Fibroblast of villous mesenchyme (primary cell): ENCODE data around the gene FUOM. TPM values are rescaled to one million over a fixed set of nuclear protein-coding genes. Genes with fewer than 3 reads are reported as not detected.
"Not testable (repeated sequence)": the region's sequence is repeated elsewhere in the genome, so short reads cannot be mapped to it uniquely, and the experiment has no call there.

Source experiments
- DNase-seq: peaks from one replicate; pipeline ENCODE4 v3.0.0-alpha.2; 2010; ENCODE audit warnings: low read depth
- H3K4me3 ChIP-seq: 2 replicates; pipeline ENCODE4 v1.5.1; 2011; ENCODE audit warnings: low read depth, mild to moderate bottlenecking, low read length
- total RNA-seq: library from RNA; depleted of rRNA; stranded (reverse); fragments of >200 nt; gene quantifications from 2 replicates; pipeline ENCODE4 v1.2.3, GENCODE V29; 2012
- TF ChIP-seq, protein P1 (sequence below): IDR thresholded peaks from 2 replicates; pipeline ENCODE4 v1.5.1; 2012; ENCODE audit warnings: low read depth, mild to moderate bottlenecking, low read length; ENCODE audit not compliant: insufficient read depth

Gene FUOM
- total RNA-seq, 1 donor: 7.3 TPM

DNA sequence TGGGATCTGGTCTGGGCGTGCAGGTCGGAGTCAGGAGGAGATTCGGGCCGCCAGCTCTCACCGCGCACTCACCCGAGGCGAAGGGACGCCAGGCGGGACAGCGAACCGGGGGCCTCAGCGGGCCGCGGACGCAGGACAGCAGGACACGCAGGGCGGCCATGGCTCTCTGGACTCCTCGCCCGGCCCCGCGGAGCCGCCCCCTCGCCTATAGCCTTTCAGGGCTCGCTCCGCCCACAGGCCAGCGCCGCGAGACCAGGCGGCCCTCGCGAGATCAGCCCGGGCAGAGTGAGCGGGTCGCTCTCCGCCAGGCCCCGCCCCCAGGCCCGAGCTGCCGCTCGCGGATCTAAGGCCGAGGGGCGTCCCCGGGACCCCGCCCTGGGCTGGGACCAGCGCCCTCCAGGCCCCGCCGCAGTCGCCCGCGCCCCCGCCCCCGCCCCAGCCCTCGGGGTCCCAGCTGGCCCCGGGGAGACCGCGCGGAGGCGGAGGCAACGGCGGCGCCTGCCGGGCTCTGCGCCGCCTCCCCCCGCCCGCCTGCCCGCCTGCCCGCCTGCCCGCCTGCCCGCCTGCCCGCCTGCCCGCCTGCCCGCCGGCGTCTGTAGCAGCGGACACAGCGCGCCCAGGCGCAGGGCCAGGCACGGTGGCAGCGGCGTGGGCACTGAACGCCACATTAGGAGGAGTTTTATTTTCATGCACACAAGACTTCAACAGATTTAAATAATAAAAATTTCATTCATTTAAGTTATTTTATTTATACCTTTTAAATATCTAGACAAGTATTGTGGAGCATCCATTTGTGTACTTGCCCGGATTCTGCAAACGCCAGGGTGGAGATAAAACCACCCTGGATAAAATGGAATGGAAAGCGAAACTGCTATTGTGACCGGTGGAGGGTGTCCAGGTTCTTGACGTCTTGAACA lies 15.6 kb upstream of the FUOM start, which contains the start of gene ECHS1:
Gene ECHS1 (minus strand): TSS at position 181 of the 917 bp plus-strand sequence. CDS start 21 bp downstream, at position 160.
- H3K4me3 ChIP-seq: peak within 1 kb of the TSS; percentile 83
- peak; percentile 91 for DNase-seq
- TF ChIP-seq, protein P1, sequence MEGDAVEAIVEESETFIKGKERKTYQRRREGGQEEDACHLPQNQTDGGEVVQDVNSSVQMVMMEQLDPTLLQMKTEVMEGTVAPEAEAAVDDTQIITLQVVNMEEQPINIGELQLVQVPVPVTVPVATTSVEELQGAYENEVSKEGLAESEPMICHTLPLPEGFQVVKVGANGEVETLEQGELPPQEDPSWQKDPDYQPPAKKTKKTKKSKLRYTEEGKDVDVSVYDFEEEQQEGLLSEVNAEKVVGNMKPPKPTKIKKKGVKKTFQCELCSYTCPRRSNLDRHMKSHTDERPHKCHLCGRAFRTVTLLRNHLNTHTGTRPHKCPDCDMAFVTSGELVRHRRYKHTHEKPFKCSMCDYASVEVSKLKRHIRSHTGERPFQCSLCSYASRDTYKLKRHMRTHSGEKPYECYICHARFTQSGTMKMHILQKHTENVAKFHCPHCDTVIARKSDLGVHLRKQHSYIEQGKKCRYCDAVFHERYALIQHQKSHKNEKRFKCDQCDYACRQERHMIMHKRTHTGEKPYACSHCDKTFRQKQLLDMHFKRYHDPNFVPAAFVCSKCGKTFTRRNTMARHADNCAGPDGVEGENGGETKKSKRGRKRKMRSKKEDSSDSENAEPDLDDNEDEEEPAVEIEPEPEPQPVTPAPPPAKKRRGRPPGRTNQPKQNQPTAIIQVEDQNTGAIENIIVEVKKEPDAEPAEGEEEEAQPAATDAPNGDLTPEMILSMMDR: no peak

DNA sequence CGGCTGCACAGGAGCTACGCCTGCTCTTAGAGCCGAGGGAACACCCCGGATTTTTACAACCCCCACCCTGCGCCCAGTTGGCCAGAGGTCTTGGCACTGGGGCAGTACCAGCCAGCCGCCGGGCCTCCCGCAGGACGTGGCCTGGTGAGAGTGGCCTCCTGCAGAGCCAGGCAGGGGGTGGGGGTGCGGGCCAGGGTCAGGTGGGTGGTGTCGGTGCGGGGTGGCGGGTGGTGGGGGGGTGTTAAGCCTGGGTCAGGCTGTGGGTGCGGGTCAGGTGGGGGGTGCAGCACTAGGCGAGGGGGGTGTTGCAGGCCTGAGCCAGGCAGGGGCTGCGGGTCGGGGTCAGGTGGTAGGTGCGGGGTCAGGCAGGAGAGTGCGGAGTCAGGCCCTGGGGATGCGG lies 14.7 kb upstream of the FUOM start:
- TF ChIP-seq, protein P1: no peak
- no peak for DNase-seq
- peak overlapping the region; percentile 83 for H3K4me3 ChIP-seq

DNA sequence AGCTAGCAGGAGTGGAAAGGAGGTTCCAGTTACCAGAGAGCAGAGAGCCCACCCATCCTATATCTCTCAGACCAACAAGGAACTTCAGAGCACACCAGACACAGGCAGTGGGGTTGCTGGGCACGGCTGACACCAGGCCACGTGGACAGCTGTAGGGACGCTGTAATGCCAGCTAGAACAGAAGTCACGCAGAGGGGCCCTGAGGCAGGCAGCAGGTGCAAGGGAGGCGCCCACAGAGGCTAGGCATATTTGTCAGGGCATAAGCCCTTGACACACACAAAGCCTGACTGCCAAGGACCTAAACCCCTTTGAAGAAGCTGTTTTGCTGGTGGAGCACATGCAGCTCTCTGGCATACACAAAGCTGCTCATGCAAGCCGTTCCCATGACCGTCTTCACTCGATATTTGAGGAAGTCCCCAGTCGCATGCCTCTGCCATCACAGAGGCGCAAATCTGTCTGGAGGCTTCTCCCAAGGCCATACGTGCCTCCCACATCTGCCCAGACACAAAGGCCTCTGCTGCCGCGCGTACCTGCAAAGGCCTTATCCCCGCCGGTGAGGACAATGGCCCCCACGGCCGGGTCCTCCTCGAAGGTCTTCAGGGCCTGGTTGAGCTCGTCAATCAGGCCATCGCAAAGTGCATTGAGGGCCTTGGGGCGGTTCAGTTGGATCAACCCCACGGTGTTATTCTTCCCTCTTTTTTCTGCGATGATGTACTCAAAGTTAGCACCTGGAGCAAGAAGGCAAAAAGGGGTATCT lies 12.4 kb upstream of the FUOM start:
- H3K4me3 ChIP-seq: no peak overlapping the region
- DNase-seq: no peak
- TF ChIP-seq, protein P1: no peak

DNA sequence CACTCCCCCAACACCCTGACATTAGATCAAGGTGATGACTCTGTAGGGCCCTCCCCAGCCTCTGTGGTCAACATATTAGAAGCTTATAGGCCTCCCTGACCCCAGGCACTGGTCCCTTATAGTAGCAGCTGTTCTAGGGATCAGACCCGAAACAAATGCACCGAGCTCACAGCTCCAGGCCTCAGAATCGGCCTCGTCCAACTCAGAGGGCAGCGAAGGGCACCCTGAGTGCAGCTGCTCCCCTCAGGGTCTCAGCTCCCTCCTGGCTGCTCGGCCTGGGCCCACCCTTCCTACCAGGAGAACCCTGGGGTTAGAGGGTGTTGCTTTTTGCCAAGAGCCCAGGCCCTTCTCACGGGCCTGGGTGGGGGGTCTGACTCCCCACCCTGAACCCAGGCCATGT lies 10.3 kb upstream of the FUOM start:
- H3K4me3 ChIP-seq: no peak overlapping the region
- TF ChIP-seq, protein P1: no peak
- no peak for DNase-seq

DNA sequence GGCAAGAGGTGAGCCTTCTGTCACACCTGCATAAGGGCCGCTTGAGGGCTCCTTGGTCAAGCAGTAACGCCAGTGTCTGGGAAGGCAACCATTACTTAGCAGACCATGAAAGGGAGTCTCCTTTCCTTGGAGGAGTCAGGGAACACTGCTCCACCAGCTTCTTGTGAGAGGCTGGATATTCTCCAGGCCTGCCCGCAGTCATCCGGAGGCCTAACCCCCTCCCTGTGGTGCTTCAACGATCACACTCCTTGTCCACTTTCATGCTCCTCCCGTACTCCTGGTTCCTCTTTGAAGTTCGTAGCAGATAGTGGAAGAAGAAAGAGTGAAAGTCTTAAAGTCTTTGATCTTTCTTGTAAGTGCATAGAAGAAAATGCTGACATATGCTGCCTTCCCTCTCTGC lies 9.6 kb upstream of the FUOM start:
- H3K4me3 ChIP-seq, DNase-seq: not testable (repeated sequence)

DNA sequence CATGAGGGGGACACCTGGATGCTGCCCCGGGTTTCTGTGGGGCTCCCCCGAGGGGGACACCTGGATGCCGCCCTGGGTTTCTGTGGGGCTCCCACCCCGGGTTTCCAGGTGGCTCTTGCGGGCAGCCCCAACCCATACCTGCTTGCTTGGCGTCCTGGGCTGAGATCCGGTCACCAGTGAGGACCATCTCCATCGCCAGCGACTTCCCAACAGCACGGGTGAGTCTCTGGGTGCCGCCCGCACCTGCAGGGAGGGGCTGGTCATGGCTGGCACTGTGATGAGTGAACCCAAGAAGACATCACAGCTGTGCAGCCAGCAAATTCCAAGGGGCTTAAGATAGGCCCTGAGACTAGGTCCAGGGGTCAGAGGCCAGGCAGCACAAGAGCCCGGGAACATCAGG lies 8.9 kb upstream of the FUOM start:
- TF ChIP-seq, protein P1: no peak
- H3K4me3 ChIP-seq: no peak overlapping the region
- no peak for DNase-seq

DNA sequence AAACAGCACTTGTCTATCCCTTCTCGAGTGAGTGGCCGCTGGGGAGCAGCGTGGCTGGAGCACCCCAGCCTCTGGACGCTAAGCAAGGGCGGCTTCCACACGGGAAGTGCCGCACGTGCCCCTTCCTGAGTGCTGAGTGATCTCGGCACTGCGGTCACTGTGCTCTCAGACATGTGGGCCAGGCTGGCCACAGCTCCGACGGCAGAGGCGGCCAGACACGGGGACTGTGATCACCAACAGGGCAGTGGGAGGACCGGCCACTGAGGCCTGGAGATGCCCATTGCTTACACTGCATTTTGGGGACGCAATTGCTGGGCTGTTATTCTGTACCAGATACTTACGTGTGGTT lies 8.3 kb upstream of the FUOM start:
- H3K4me3 ChIP-seq: no peak overlapping the region
- TF ChIP-seq, protein P1: no peak
- no peak for DNase-seq
